K562 (cell line): Measurements from ENCODE around the gene GPR171. TPM values are rescaled to one million over a fixed set of nuclear protein-coding genes. Genes with fewer than 3 reads are reported as not detected.

Experiments used
- ATAC-seq: fragments of 200-7000 bp; cut with Tn5 transposase; 3 replicates; pipeline ENCODE4 v1.9.1; 2020; ENCODE audit warnings: moderate library complexity
- BruUV-seq: library from RNA; stranded (reverse); fragments of 400-500 nt; replicated peaks from 2 replicates; lab custom pipeline; 2021; lab: Mats Ljungman, UMichigan
- CTCF ChIA-PET: fragments of 300-600 bp; formaldehyde crosslinking; extraction: SDS; loops from one replicate; lab custom pipeline; 2021; ENCODE audit warnings: low intra/inter-chr PET ratio; lab: Yijun Ruan, JAX
- POLR2A ChIA-PET: fragments of 300-600, 350-650 bp; sonication (Branson Sonifier 250); formaldehyde crosslinking; extraction: SDS; loops from one replicate; lab custom pipeline; 2021; ENCODE audit warnings: antibody characterized with exemption, inconsistent platforms; lab: Yijun Ruan, JAX
- DNase-seq, 4 experiments: peaks; one replicate each; pipeline versions ENCODE4 v3.0.0 to v3.0.0-alpha.2; 2011 to 2018; ENCODE audit warnings: low spot score in 3 of 4, mixed read lengths in 3 of 4; ENCODE audit errors: extremely low read depth in 1 of 4
- FAIRE-seq: peaks from 2 replicates; lab custom pipeline; 2011; peaks lifted over from hg19 to GRCh38; lab: Jason Lieb, UNC
- H2AFZ ChIP-seq: 2 replicates; pipeline ENCODE4 v1.6.0; 2011; ENCODE audit warnings: low read depth, low read length, control low read depth, inconsistent platforms
- H3K27ac ChIP-seq: fragments of 200-600 bp; 3 replicates; pipeline ENCODE4 v1.8.0; 2011; ENCODE audit warnings: low read depth, mild to moderate bottlenecking, control low read depth, inconsistent platforms, low read length, moderate library complexity, mixed read lengths; ENCODE audit errors: extremely low read depth
- H3K27me3 ChIP-seq, 2 experiments: fragments of 300-600 bp in 1 of 2; 2 replicates in 1 of 2; 3 replicates in 1 of 2; pipeline versions ENCODE4 v1.6.0 to v1.8.0; 2011; ENCODE audit warnings: inconsistent platforms in 2 of 2, low read length in 2 of 2, mild to moderate bottlenecking in 1 of 2, mixed read lengths in 1 of 2, moderate library complexity in 1 of 2; ENCODE audit not compliant: control insufficient read depth in 2 of 2, insufficient read depth in 2 of 2
- H3K36me3 ChIP-seq: fragments of 300-600 bp; 3 replicates; pipeline ENCODE4 v1.8.0; 2011; ENCODE audit warnings: mild to moderate bottlenecking, low read length, inconsistent platforms; ENCODE audit not compliant: control insufficient read depth, insufficient read depth
- H3K4me1 ChIP-seq, 2 experiments: fragments of 200-600 bp in 1 of 2; replicated peaks in 1 of 2; 2 replicates in 1 of 2; 3 replicates in 1 of 2; pipeline versions ENCODE4 v1.5.1 to v1.8.0; 2011; ENCODE audit warnings: inconsistent platforms in 2 of 2, low read length in 2 of 2, mild to moderate bottlenecking in 1 of 2, mixed read lengths in 1 of 2, moderate library complexity in 1 of 2; ENCODE audit not compliant: control insufficient read depth in 2 of 2, insufficient read depth in 2 of 2
- H3K4me2 ChIP-seq: 2 replicates; pipeline ENCODE4 v1.6.1; 2011; ENCODE audit warnings: low read length, control low read depth, inconsistent platforms, mixed read lengths; ENCODE audit not compliant: insufficient read depth
- H3K4me3 ChIP-seq: fragments of 200-600 bp; sonication (generic), shearing (Covaris generic); 2 replicates; pipeline ENCODE4 v1.5.1; 2016; ENCODE audit warnings: control low read depth, inconsistent platforms
- H3K79me2 ChIP-seq: fragments of 200-600 bp; 3 replicates; pipeline ENCODE4 v1.8.0; 2011; ENCODE audit warnings: low read length, inconsistent platforms; ENCODE audit not compliant: control insufficient read depth, insufficient read depth
- H3K9ac ChIP-seq, 2 experiments: 2 replicates each; pipeline versions ENCODE4 v1.6.0 to v1.6.1; 2011; ENCODE audit warnings: low read depth in 2 of 2, low read length in 2 of 2, control low read depth in 1 of 2, inconsistent platforms in 1 of 2, mild to moderate bottlenecking in 1 of 2, mixed read lengths in 1 of 2; ENCODE audit not compliant: insufficient read depth in 1 of 2
- H3K9me1 ChIP-seq: one replicate; pipeline ENCODE4 v1.6.0; 2011; ENCODE audit warnings: inconsistent platforms, mild to moderate bottlenecking, low read length, moderate library complexity; ENCODE audit not compliant: control insufficient read depth, insufficient read depth
- H3K9me3 ChIP-seq: replicated peaks from 2 replicates; pipeline ENCODE4 v1.5.1; 2011; ENCODE audit warnings: low read depth, low read length, inconsistent platforms; ENCODE audit not compliant: control insufficient read depth, insufficient read depth
- H4K20me1 ChIP-seq: replicated peaks from 2 replicates; pipeline ENCODE4 v1.6.1; 2011; ENCODE audit warnings: low read length, inconsistent platforms, mixed read lengths; ENCODE audit not compliant: control insufficient read depth, insufficient read depth
- FOXK1 ChIP-seq: sonication (generic); formaldehyde crosslinking; IDR thresholded peaks from 2 replicates; pipeline ENCODE4 v1.8.0; 2022; ENCODE audit warnings: missing genetic modification reagents, mild to moderate bottlenecking, borderline replicate concordance
- IFI16 ChIP-seq: fragments of 250-450 bp; sonication (Bioruptor Pico); IDR thresholded peaks from 2 replicates; pipeline ENCODE4 v2.1.2; 2022; ENCODE audit warnings: mild to moderate bottlenecking, inconsistent platforms
- PHB ChIP-seq: fragments of 250-450 bp; sonication (Bioruptor Pico); IDR thresholded peaks from 2 replicates; pipeline ENCODE4 v1.5.0; 2021
- ZNF512 ChIP-seq: IDR thresholded peaks from 2 replicates; pipeline ENCODE4 v1.6.1; 2016; ENCODE audit warnings: missing genetic modification characterization, missing compliant biosample characterization
- WGBS: fragments of 100-300 bp; shearing (Covaris generic); methylation state at CpG from one replicate; pipeline ENCODE4 v1.1.6; 2016; ENCODE audit warnings: low coverage, mixed read lengths; ENCODE audit not compliant: insufficient coverage; ENCODE audit errors: missing lambda C conversion rate; 5-methylcytosine and 5-hydroxymethylcytosine counted together
- in situ Hi-C: fragments of 300-500 bp; cut with MboI; formaldehyde crosslinking; loops from 4 replicates; pipeline ENCODE4 v1.15.0; 2018; ENCODE audit warnings: inconsistent platforms, mixed read lengths
- intact Hi-C: fragments of 100-400 bp; cut with micrococcal nuclease; formaldehyde crosslinking; loops from 2 replicates; pipeline ENCODE4 v1.14.2; 2022
- polyA plus RNA-seq, 8 experiments: library from polyadenylated mRNA; depleted of rRNA in 4 of 8; stranded (reverse) in 5 of 8; unstranded in 3 of 8; fragments of >200 nt; fragmentation: Nextera tagmentation in 2 of 8; fragmentation: Illumina TruSeq in 1 of 8; extraction: Ambion mirVana in 2 of 8; extraction: Trizol in 1 of 8; gene quantifications; 2 replicates each; pipeline versions ENCODE4 v1.2.1 to v1.2.3, GENCODE V29; 2011 to 2014; ENCODE audit warnings: inconsistent platforms in 1 of 8, missing spikeins in 1 of 8
- total RNA-seq, 7 experiments: library from RNA; depleted of rRNA in 6 of 7; stranded (reverse); fragments of >200 nt in 6 of 7; fragmentation: Illumina TruSeq in 2 of 7; extraction: Trizol in 2 of 7; gene quantifications; 2 replicates each; pipeline versions ENCODE4 v1.2.1 to v1.2.3, GENCODE V29; 2011 to 2021; ENCODE audit warnings: low replicate concordance in 1 of 7
- TF ChIP-seq, protein P1 (sequence below): fragments of 450-650 bp; formaldehyde crosslinking; IDR thresholded peaks from 2 replicates; pipeline ENCODE4 v1.4.0; 2020; ENCODE audit warnings: mild to moderate bottlenecking, moderate library complexity

Gene GPR171
- total and polyA plus RNA-seq, 9 of the 15 experiments (the other 6 are each of a cell fraction or from before 2014, with no cell fraction given): not detected

DNA sequence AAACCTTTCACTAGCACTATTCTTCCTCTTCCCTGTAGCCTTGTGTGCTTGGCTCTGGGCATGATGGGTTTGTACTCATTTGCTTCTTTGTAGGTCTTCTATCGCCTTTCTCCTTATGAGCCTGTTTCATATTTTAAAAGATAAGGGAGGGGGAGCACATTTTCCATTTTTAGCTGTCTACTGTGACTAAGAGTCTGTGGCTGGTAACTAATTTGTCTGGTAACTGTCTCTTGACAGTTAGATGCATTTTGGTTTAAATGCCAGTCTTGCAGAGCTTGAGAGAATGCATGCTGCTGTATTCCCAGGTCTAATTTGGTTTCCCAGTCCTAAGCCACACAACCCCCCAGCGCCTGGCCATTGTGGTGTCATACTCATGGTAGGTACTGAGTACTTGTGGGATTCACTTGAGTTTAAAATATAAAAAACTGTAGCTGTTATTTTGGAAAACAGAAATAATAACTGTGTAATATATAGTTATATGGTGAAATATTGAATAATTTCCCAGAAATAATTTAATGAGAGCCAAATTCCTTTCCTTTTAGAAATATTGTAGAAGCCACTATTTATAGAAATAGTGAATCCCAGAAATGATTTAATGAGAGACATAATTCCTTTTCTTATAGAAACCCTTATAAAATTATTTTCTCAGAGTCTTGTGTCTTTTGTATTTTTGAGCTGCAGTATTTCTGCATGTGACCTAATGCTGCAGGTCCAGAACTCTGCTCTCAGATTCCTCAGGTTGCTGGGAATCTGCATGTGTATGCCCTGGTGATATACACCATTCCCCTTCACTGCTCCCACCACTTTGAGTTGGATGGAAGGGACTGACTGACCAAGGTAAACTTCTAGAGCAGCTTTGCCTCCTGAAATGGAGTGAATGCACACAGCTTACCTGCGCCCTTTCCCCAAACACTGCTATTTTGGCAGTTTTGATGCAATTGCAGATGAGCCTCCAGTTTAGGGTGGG lies 13.9 kb upstream of the GPR171 start (continued):
- TF ChIP-seq FOXK1 (CRISPR knock-in tag): no peak
- TF ChIP-seq, protein P1, sequence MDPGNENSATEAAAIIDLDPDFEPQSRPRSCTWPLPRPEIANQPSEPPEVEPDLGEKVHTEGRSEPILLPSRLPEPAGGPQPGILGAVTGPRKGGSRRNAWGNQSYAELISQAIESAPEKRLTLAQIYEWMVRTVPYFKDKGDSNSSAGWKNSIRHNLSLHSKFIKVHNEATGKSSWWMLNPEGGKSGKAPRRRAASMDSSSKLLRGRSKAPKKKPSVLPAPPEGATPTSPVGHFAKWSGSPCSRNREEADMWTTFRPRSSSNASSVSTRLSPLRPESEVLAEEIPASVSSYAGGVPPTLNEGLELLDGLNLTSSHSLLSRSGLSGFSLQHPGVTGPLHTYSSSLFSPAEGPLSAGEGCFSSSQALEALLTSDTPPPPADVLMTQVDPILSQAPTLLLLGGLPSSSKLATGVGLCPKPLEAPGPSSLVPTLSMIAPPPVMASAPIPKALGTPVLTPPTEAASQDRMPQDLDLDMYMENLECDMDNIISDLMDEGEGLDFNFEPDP: no peak
- TF ChIP-seq IFI16: no peak

DNA sequence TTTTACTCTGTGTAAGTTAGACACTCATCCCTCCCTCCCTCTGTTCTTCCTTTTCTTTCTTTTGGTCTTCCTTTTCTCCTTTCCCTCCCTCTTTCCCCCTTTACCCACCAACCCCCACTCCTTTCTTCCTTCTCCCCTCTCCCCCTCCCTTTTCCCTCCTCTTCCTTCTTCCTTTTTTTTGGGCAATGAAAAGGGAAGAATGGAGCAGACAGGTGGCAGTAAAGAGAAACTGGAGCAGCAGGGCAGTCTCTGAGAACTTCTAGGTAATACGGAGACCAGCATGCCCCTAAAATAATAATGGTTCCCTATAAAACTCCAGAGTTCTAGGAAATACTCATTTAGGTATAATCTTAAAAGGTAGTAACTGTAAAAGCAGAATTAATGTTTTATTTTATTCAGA lies 11.4 kb upstream of the GPR171 start:
- FAIRE-seq (no peak), ATAC-seq (no peak), DNase-seq (no peak)
- Histone ChIP-seq H3K79me2 (no peaks in the 10 kb centered on the region), H3K27ac (no peak overlapping the region), H2AFZ (no peak overlapping the region), H3K27me3 (no peaks in the 10 kb centered on the region; a peak in 1 of 5 replicates), H3K9me1 (no peaks in the 10 kb centered on the region), H4K20me1 (no peaks in the 10 kb centered on the region), H3K4me3 (no peak overlapping the region), H3K36me3 (no peaks in the 10 kb centered on the region), H3K4me1 (no peaks in the 10 kb centered on the region), H3K9ac (no peak overlapping the region), H3K4me2 (no peak overlapping the region), H3K9me3 (no peaks in the 10 kb centered on the region)
- intact Hi-C loops: no loop called here
- CTCF ChIA-PET: no interaction called here
- 0% methylated on average over 1 of the region's 1 CpG for WGBS
- no TSS peak for BruUV-seq
- POLR2A ChIA-PET: no interaction called here
- TF ChIP-seq PHB (CRISPR knock-in tag) (no peak), ZNF512 (tag) (peak; percentile 28; the same call in 1 of the 2 replicates)
- in situ Hi-C loops: no loop called here
